ENCODE measurements around the gene NFRKB.

DNA sequence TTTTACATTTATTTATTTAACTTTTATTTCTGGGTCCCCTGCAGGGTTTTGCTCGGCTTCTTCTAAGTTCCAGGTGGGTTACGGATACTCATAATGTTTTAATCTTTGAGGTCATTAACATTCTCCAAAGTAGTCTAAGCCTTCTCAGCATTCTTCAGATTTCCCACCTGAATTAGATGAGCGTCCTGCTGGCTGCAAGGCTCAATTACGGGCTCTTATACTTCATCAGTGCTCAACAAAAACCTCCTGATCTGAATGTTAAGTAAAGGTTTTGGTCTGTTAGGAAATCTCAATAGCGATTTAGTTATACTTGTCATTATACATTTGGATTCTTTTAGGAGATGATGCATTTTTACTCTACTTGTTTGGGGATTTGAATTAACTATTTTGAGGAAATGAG is 27.3 kb upstream of the NFRKB start:
- TF ChIP-seq, protein P1, sequence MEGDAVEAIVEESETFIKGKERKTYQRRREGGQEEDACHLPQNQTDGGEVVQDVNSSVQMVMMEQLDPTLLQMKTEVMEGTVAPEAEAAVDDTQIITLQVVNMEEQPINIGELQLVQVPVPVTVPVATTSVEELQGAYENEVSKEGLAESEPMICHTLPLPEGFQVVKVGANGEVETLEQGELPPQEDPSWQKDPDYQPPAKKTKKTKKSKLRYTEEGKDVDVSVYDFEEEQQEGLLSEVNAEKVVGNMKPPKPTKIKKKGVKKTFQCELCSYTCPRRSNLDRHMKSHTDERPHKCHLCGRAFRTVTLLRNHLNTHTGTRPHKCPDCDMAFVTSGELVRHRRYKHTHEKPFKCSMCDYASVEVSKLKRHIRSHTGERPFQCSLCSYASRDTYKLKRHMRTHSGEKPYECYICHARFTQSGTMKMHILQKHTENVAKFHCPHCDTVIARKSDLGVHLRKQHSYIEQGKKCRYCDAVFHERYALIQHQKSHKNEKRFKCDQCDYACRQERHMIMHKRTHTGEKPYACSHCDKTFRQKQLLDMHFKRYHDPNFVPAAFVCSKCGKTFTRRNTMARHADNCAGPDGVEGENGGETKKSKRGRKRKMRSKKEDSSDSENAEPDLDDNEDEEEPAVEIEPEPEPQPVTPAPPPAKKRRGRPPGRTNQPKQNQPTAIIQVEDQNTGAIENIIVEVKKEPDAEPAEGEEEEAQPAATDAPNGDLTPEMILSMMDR (optimal IDR thresholded peaks at IDR 0.05 in 1 of 3, IDR thresholded peaks at IDR 0.05 in 1 of 3, conservative IDR thresholded peaks at IDR 0.05 in 1 of 3; ENCODE audit: extremely low read depth in 1 of 3, insufficient read depth in 2 of 3, low read length in 3 of 3): no peak
- no peak for TF ChIP-seq EZH2 (IDR thresholded peaks at IDR 0.05; ENCODE audit: low read length)
